Measurements from ENCODE around the gene DUSP21. TPM values are rescaled to one million over a fixed set of nuclear protein-coding genes. Genes with fewer than 3 reads are reported as not detected.

Gene DUSP21
- total and polyA plus RNA-seq, 2 donors (not counting 3 experiments of a cell fraction or from before 2014, with no cell fraction given), result not detected

DNA sequence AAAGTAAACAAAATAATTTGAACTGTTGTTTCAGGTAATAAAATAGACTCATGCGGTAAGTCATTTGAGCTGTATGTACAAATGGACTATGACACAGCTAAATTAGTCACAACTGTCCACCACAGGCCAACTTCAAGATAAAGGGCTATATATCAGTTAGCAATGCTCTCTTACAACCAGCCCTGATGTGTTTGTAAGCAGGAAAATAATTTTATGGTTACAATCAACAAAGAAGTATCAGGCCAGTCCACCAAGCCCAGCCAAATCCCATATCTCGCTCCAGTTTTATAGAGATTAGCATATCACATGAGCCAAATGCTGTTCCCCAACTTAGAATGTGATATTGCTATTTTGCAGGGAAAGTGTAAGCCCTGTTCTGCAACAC, 511 bp upstream of the DUSP21 start:
- Histone ChIP-seq H3K79me2 (ENCODE audit: control insufficient read depth, insufficient read depth, low read length) (no peaks in the 10 kb centered on the region), H3K4me3 (replicated peaks in 1 of 3; ENCODE audit: insufficient read depth in 1 of 3, low read depth in 1 of 3, low read length in 3 of 3) (no peak overlapping the region), H3K4me1 (ENCODE audit: control insufficient read depth, extremely low read depth, insufficient read depth, low read length) (no peaks in the 10 kb centered on the region), H3K27me3 (ENCODE audit: control insufficient read depth in 2 of 2, insufficient read depth in 2 of 2, low read length in 2 of 2) (no peaks in the 10 kb centered on the region), H3K27ac (ENCODE audit: insufficient read depth, low read depth, low read length) (no peak overlapping the region), H3K4me2 (ENCODE audit: insufficient read depth, low read length) (no peak overlapping the region), H3K9me1 (replicated peaks; ENCODE audit: control insufficient read depth, extremely low read depth, insufficient read depth, low read length) (no peaks in the 10 kb centered on the region), H4K20me1 (replicated peaks; ENCODE audit: control insufficient read depth, extremely low read depth, insufficient read depth, low read length) (no peaks in the 10 kb centered on the region), H3K36me3 (ENCODE audit: control insufficient read depth in 2 of 2, extremely low read depth in 1 of 2, insufficient read depth in 2 of 2, low read length in 2 of 2) (no peaks in the 10 kb centered on the region), H3K9ac (replicated peaks; ENCODE audit: extremely low read depth, insufficient read depth, low read length) (no peak overlapping the region), H3K9me3 (replicated peaks; ENCODE audit: control insufficient read depth, insufficient read depth, low read length) (no peaks in the 10 kb centered on the region), H2AFZ (ENCODE audit: low read depth, low read length) (no peak overlapping the region)
- FAIRE-seq (no peak), DNase-seq (ENCODE audit: low read depth, low spot score) (no peak)
- no TSS peak for BruUV-seq (replicated peaks)
- TF ChIP-seq GATA2 (IDR thresholded peaks at IDR 0.05; ENCODE audit: insufficient read depth, insufficient read length, low read depth, low read length) (no peak), FOS (IDR thresholded peaks at IDR 0.05; ENCODE audit: borderline replicate concordance, insufficient read depth, low read length) (no peak), POLR2AphosphoS5 (IDR thresholded peaks at IDR 0.05; ENCODE audit: insufficient read depth, low read depth, low read length) (no peak), POLR2A (IDR thresholded peaks at IDR 0.05; ENCODE audit: low read depth, low read length) (no peak), EZH2 (IDR thresholded peaks at IDR 0.05; ENCODE audit: borderline replicate concordance, low read depth, low read length, severe bottlenecking) (no peak), MYC (IDR thresholded peaks at IDR 0.05; ENCODE audit: low read depth, low read length) (no peak), JUN (IDR thresholded peaks at IDR 0.05; ENCODE audit: borderline replicate concordance, insufficient read depth, insufficient read length, low read depth) (no peak)
- TF ChIP-seq, protein P1, sequence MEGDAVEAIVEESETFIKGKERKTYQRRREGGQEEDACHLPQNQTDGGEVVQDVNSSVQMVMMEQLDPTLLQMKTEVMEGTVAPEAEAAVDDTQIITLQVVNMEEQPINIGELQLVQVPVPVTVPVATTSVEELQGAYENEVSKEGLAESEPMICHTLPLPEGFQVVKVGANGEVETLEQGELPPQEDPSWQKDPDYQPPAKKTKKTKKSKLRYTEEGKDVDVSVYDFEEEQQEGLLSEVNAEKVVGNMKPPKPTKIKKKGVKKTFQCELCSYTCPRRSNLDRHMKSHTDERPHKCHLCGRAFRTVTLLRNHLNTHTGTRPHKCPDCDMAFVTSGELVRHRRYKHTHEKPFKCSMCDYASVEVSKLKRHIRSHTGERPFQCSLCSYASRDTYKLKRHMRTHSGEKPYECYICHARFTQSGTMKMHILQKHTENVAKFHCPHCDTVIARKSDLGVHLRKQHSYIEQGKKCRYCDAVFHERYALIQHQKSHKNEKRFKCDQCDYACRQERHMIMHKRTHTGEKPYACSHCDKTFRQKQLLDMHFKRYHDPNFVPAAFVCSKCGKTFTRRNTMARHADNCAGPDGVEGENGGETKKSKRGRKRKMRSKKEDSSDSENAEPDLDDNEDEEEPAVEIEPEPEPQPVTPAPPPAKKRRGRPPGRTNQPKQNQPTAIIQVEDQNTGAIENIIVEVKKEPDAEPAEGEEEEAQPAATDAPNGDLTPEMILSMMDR (IDR thresholded peaks at IDR 0.05; ENCODE audit: extremely low read depth in 1 of 2, insufficient read depth in 1 of 2, low read depth in 1 of 2, low read length in 2 of 2), result no peak
- TF ChIP-seq, protein P2, sequence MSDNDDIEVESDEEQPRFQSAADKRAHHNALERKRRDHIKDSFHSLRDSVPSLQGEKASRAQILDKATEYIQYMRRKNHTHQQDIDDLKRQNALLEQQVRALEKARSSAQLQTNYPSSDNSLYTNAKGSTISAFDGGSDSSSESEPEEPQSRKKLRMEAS (IDR thresholded peaks at IDR 0.05; ENCODE audit: insufficient read depth, insufficient read length), result no peak
- ChIA-PET POLR2A (no interaction called here), CTCF (no interaction called here)
- intact Hi-C loops (cut with micrococcal nuclease), result no loop called here
- dilution Hi-C loops (cut with MboI; ENCODE audit: extremely low pct_ligation_motif_present, low sequenced_read_pairs), result no loop called here
